Sigmoid colon (tissue), 3 donors: Measurements from ENCODE around the gene TFE3.

Experiments used
- CTCF ChIP-seq, 4 experiments: fragments of 450-650 bp in 3 of 4; fragments of 200-600 bp in 1 of 4; IDR thresholded peaks; one replicate each; pipeline ENCODE4 v1.5.1; 2016 to 2019; ENCODE audit warnings: antibody characterized with exemption in 4 of 4, mild to moderate bottlenecking in 3 of 4, moderate library complexity in 2 of 4
- POLR2A ChIP-seq, 2 donors: fragments of 450-650 bp; IDR thresholded peaks; one replicate each; pipeline ENCODE4 v1.6.1; 2016; ENCODE audit warnings: antibody characterized with exemption in 2 of 2, mild to moderate bottlenecking in 2 of 2, moderate library complexity in 2 of 2

- TF ChIP-seq CTCF (IDR thresholded peaks at IDR 0.05), result peak in 2 of 4 experiments; percentile 46 to 51
- peak; percentile 66 to 77 for TF ChIP-seq POLR2A (IDR thresholded peaks at IDR 0.05)
Measured at GRCh38 chrX:49043220-49043986, at the start of gene TFE3.
